HepG2 (cell line): ENCODE measurements around the gene ABAT. TPM values are rescaled to one million over a fixed set of nuclear protein-coding genes. Genes with fewer than 3 reads are reported as not detected.
A peak's percentile ranks its signal among the peaks of the same experiment; 100 is the strongest.

Experiments
- ATAC-seq: fragments of 200-7000 bp; cut with Tn5 transposase; 3 replicates; pipeline ENCODE4 v1.9.1; 2020; ENCODE audit warnings: mild to moderate bottlenecking, moderate library complexity
- BruUV-seq: library from RNA; stranded (reverse); fragments of 400-500 nt; replicated peaks from 2 replicates; lab custom pipeline; 2021; lab: Mats Ljungman, UMichigan
- CTCF ChIA-PET: fragments of 300-600 bp; formaldehyde crosslinking; extraction: SDS; loops from one replicate; lab custom pipeline; 2021; ENCODE audit warnings: low total read pairs, inconsistent platforms, low intra/inter-chr PET ratio; lab: Yijun Ruan, JAX
- POLR2A ChIA-PET: fragments of 350-600 bp; sonication (Branson Sonifier 250); formaldehyde crosslinking; loops from one replicate; lab custom pipeline; 2020; ENCODE audit warnings: antibody characterized with exemption, inconsistent platforms; lab: Yijun Ruan, JAX
- DNase-seq: peaks from one replicate; pipeline ENCODE4 v3.0.0-alpha.2; 2015; ENCODE audit warnings: low spot score
- FAIRE-seq: peaks from 3 replicates; lab custom pipeline; 2011; peaks lifted over from hg19 to GRCh38; lab: Jason Lieb, UNC
- H2AFZ ChIP-seq: one replicate; pipeline ENCODE4 v1.6.1; 2011; ENCODE audit warnings: low read length, inconsistent platforms
- H3K27ac ChIP-seq: fragments of 300-600 bp; 3 replicates; pipeline ENCODE4 v1.8.0; 2011; ENCODE audit warnings: mixed run types, mild to moderate bottlenecking, mixed read lengths, low read length, inconsistent platforms; ENCODE audit not compliant: insufficient read depth; ENCODE audit errors: extremely low read length
- H3K27me3 ChIP-seq, 2 experiments: fragments of 200-600 bp in 1 of 2; 2 replicates in 1 of 2; 3 replicates in 1 of 2; pipeline versions ENCODE4 v1.6.0 to v1.8.0; 2011; ENCODE audit warnings: low read length in 2 of 2, mild to moderate bottlenecking in 2 of 2, moderate library complexity in 2 of 2, inconsistent platforms in 1 of 2; ENCODE audit not compliant: insufficient read depth in 2 of 2, control insufficient read depth in 1 of 2
- H3K36me3 ChIP-seq, 2 experiments: fragments of 200-600 bp in 1 of 2; replicated peaks in 1 of 2; 2 replicates in 1 of 2; 3 replicates in 1 of 2; pipeline versions ENCODE4 v1.5.1 to v1.8.0; 2011; ENCODE audit warnings: low read length in 2 of 2, inconsistent platforms in 1 of 2; ENCODE audit not compliant: insufficient read depth in 2 of 2, control insufficient read depth in 1 of 2
- H3K4me1 ChIP-seq: 2 replicates; pipeline ENCODE4 v1.5.1; 2012; ENCODE audit warnings: low read length, inconsistent platforms; ENCODE audit not compliant: insufficient read depth
- H3K4me2 ChIP-seq: 2 replicates; pipeline ENCODE4 v1.6.0; 2011; ENCODE audit warnings: low read depth, low read length, inconsistent platforms
- H3K4me3 ChIP-seq, 3 experiments: fragments of 200-600 bp in 1 of 3; sonication (generic), shearing (Covaris generic) in 1 of 3; replicated peaks in 1 of 3; 2 replicates each; pipeline ENCODE4 v1.5.1; 2011 to 2016; ENCODE audit warnings: low read length in 3 of 3, inconsistent platforms in 2 of 3, low read depth in 2 of 3, mild to moderate bottlenecking in 2 of 3, control low read depth in 1 of 3, mixed read lengths in 1 of 3; ENCODE audit not compliant: insufficient read depth in 1 of 3
- H3K79me2 ChIP-seq: one replicate; pipeline ENCODE4 v1.6.1; 2011; ENCODE audit warnings: low read length, inconsistent platforms; ENCODE audit not compliant: insufficient read depth
- H3K9ac ChIP-seq: 2 replicates; pipeline ENCODE4 v1.6.0; 2011; ENCODE audit warnings: mild to moderate bottlenecking, low read depth, low read length, inconsistent platforms; ENCODE audit not compliant: insufficient read depth
- H3K9me3 ChIP-seq: 2 replicates; pipeline ENCODE4 v1.5.1; 2012; ENCODE audit warnings: mild to moderate bottlenecking, low read length
- H4K20me1 ChIP-seq: 2 replicates; pipeline ENCODE4 v1.6.0; 2011; ENCODE audit warnings: inconsistent platforms, mild to moderate bottlenecking, low read length, moderate library complexity; ENCODE audit not compliant: insufficient read depth
- CCAR2 ChIP-seq: fragments of 200-400 bp; formaldehyde crosslinking; optimal IDR thresholded peaks from 2 replicates; pipeline ENCODE3; 2018; ENCODE audit warnings: low read depth, mild to moderate bottlenecking, low read length, moderate library complexity
- CEBPB ChIP-seq: IDR thresholded peaks from 2 replicates; pipeline ENCODE4 v1.6.1; 2011; ENCODE audit warnings: low read depth, low read length, improper control_type of control experiment, borderline replicate concordance
- RBM22 ChIP-seq: fragments of 200-400 bp; formaldehyde crosslinking; optimal IDR thresholded peaks from 2 replicates; pipeline ENCODE3; 2017; ENCODE audit warnings: mild to moderate bottlenecking, low read length, moderate library complexity
- XBP1 ChIP-seq: sonication (generic); formaldehyde crosslinking; IDR thresholded peaks from 2 replicates; pipeline ENCODE4 v1.5.0; 2020; ENCODE audit warnings: missing genetic modification reagents
- WGBS: methylation state at CpG from one replicate; pipeline ENCODE4 v1.1.6; 2017; ENCODE audit warnings: low lambda C conversion rate; 5-methylcytosine and 5-hydroxymethylcytosine counted together
- in situ Hi-C: cut with HindIII; loops from 2 replicates; pipeline ENCODE4 v1.10.0; 2017; ENCODE audit warnings: low pct_unique_long_range_greater_than_20kb; ENCODE audit not compliant: extremely low pct_ligation_motif_present
- intact Hi-C: fragments of 100-400 bp; cut with micrococcal nuclease; formaldehyde crosslinking; loops from one replicate; pipeline ENCODE4 v1.10.0; 2022; ENCODE audit not compliant: unreplicated experiment
- polyA plus RNA-seq, 8 experiments: library from polyadenylated mRNA; depleted of rRNA in 3 of 8; stranded (reverse) in 7 of 8; unstranded in 1 of 8; fragments of >200 nt; fragmentation: Illumina TruSeq in 4 of 8; extraction: Trizol in 4 of 8; gene quantifications; 2 replicates each; pipeline versions ENCODE4 v1.2.1 to v1.2.3, GENCODE V29; 2011 to 2016; ENCODE audit warnings: low read depth in 4 of 8, missing spikeins in 1 of 8, mixed read lengths in 1 of 8; ENCODE audit not compliant: insufficient read depth in 1 of 8
- total RNA-seq, 5 experiments: library from RNA; depleted of rRNA; stranded (reverse); fragments of >200 nt; fragmentation: Illumina TruSeq; extraction: Trizol; gene quantifications; 2 replicates each; pipeline ENCODE4 v1.2.3, GENCODE V29; 2016; ENCODE audit warnings: low read depth in 1 of 5

The ABAT gene
- total and polyA plus RNA-seq, 2 of the 13 experiments (the other 11 are each of a cell fraction or from before 2014, with no cell fraction given), result 47.6 to 97.3 TPM

- intact Hi-C loops, result no loop called here
- H3K27ac ChIP-seq, result no peak overlapping the region
- TF ChIP-seq XBP1 (CRISPR knock-in tag), result no peak
- TF ChIP-seq, all 625 proteins: peak for 0
- Histone ChIP-seq H3K9me3 (no peaks in the 10 kb centered on the region), H3K4me3 (no peak overlapping the region), H3K27me3 (no peaks in the 10 kb centered on the region), H3K79me2 (no peaks in the 10 kb centered on the region), H3K9ac (no peak overlapping the region), H4K20me1 (no peaks in the 10 kb centered on the region), H2AFZ (no peak overlapping the region), H3K36me3 (peaks cover 25 to 59% of the 10 kb centered on the region in 2 experiments; a peak in 4 of 5 replicates), H3K4me1 (peaks cover 11% of the 10 kb centered on the region), H3K4me2 (no peak overlapping the region)
- 74% methylated on average over 9 of the region's 9 CpGs for WGBS
- no TSS peak for BruUV-seq
- CTCF ChIA-PET, result no interaction called here
- FAIRE-seq, result no peak
- ATAC-seq, result no peak
- DNase-seq, result no peak
- in situ Hi-C loops, result no loop called here
- POLR2A ChIA-PET, result no interaction called here
Observed at GRCh38 chr16:8753416-8754054, 79.1 kb downstream of the ABAT start.

- TF ChIP-seq CCAR2 (no peak), RBM22 (peak; percentile 88), CEBPB (peak; percentile 33; the same call in 1 of the 2 replicates)
- no peak for DNase-seq
- H3K9ac ChIP-seq, result no peak overlapping the region
- no peak overlapping the region for H3K27ac ChIP-seq
- intact Hi-C loops (no loop called here), in situ Hi-C loops (no loop called here)
- H2AFZ ChIP-seq, result no peak overlapping the region
- H3K4me2 ChIP-seq, result no peak overlapping the region
- H3K9me3 ChIP-seq, result no peaks in the 10 kb centered on the region
- H3K79me2 ChIP-seq, result no peaks in the 10 kb centered on the region
- 96% methylated on average over 5 of the region's 5 CpGs for WGBS
- H3K4me3 ChIP-seq, result no peak overlapping the region
- BruUV-seq, result no TSS peak
- peaks cover 21 to 58% of the 10 kb centered on the region in 2 experiments; a peak in 4 of 5 replicates for H3K36me3 ChIP-seq
- POLR2A ChIA-PET, result no interaction called here
- FAIRE-seq, result peak; percentile 23
- peaks cover 7% of the 10 kb centered on the region for H3K4me1 ChIP-seq
- no peak for ATAC-seq
- no peaks in the 10 kb centered on the region for H3K27me3 ChIP-seq
- CTCF ChIA-PET, result no interaction called here
- no peaks in the 10 kb centered on the region for H4K20me1 ChIP-seq
Observed at GRCh38 chr16:8756755-8757154, 82.3 kb downstream of the ABAT start.
